Measurements from ENCODE around the gene VKORC1L1.

- TF ChIP-seq POLR2A (IDR thresholded peaks at IDR 0.05; ENCODE audit: control extremely low read depth in 1 of 2, low read depth in 2 of 2, low read length in 2 of 2) = no peak
- TF ChIP-seq, protein P1, sequence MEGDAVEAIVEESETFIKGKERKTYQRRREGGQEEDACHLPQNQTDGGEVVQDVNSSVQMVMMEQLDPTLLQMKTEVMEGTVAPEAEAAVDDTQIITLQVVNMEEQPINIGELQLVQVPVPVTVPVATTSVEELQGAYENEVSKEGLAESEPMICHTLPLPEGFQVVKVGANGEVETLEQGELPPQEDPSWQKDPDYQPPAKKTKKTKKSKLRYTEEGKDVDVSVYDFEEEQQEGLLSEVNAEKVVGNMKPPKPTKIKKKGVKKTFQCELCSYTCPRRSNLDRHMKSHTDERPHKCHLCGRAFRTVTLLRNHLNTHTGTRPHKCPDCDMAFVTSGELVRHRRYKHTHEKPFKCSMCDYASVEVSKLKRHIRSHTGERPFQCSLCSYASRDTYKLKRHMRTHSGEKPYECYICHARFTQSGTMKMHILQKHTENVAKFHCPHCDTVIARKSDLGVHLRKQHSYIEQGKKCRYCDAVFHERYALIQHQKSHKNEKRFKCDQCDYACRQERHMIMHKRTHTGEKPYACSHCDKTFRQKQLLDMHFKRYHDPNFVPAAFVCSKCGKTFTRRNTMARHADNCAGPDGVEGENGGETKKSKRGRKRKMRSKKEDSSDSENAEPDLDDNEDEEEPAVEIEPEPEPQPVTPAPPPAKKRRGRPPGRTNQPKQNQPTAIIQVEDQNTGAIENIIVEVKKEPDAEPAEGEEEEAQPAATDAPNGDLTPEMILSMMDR (IDR thresholded peaks at IDR 0.05; ENCODE audit: control extremely low read depth in 1 of 3, insufficient read depth in 1 of 3, low read depth in 1 of 3, low read length in 3 of 3) = no peak
- no peak for TF ChIP-seq RFX5 (IDR thresholded peaks at IDR 0.05; ENCODE audit: borderline replicate concordance, low read depth, low read length)
- TF ChIP-seq JUND (IDR thresholded peaks at IDR 0.05; ENCODE audit: low read length) = no peak
- TF ChIP-seq JUN (IDR thresholded peaks at IDR 0.05; ENCODE audit: low read depth, low read length) = no peak
- no peak for TF ChIP-seq BACH1 (IDR thresholded peaks at IDR 0.05; ENCODE audit: low read length)
- TF ChIP-seq CHD7 (IDR thresholded peaks at IDR 0.05; ENCODE audit: insufficient replicate concordance, low read length) = no peak
- no peak for TF ChIP-seq YY1 (IDR thresholded peaks at IDR 0.05; ENCODE audit: low read depth, low read length)
These were observed 89.2 kb downstream of the VKORC1L1 start for GRCh38 chr7:65962033-65962432.
